Gastroesophageal sphincter (tissue), 3 donors: Measurements from ENCODE around the gene GMNN.

Experiments
- CTCF ChIP-seq, 4 experiments: fragments of 200-600 bp in 2 of 4; fragments of 450-650 bp in 2 of 4; sonication (generic) in 1 of 4; IDR thresholded peaks; one replicate each; pipeline ENCODE4 v1.5.1; 2017 to 2019; ENCODE audit warnings: antibody characterized with exemption in 4 of 4, mild to moderate bottlenecking in 2 of 4, moderate library complexity in 2 of 4
- EP300 ChIP-seq: sonication (generic); formaldehyde crosslinking; IDR thresholded peaks from one replicate; pipeline ENCODE4 v1.6.1; 2017; ENCODE audit warnings: antibody characterized with exemption, mild to moderate bottlenecking
- POLR2A ChIP-seq, 2 donors: fragments of 450-650 bp; IDR thresholded peaks; one replicate each; pipeline ENCODE4 v1.6.1; 2017; ENCODE audit warnings: antibody characterized with exemption in 2 of 2, mild to moderate bottlenecking in 2 of 2, moderate library complexity in 1 of 2
- POLR2AphosphoS5 ChIP-seq: sonication (generic); formaldehyde crosslinking; IDR thresholded peaks from one replicate; pipeline ENCODE4 v1.6.1; 2017; ENCODE audit warnings: antibody characterized with exemption

DNA sequence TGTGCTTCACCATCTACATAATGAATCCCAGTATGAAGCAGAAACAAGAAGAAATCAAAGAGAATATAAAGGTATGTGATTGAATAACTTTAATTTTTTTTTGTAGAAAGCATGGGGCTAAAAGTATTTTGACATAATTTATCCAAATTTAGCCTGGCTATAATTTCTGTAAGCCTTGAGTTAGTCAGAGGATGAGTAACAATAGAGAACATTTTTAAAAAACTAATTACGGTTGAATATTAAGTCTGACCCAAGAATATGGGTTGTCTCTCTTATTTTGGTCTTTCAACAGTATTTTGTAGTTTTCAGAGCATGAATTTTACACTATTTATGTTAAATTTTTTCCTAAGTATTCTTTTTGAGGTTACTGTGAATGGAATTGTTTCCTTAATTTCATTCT lies 2.5 kb downstream of the GMNN start:
- TF ChIP-seq CTCF (IDR thresholded peaks at IDR 0.05) (no peak), POLR2AphosphoS5 (no peak), POLR2A (IDR thresholded peaks at IDR 0.05) (no peak), EP300 (no peak)
